GM18951 (cell line): ENCODE measurements around the gene GBA3.

Experiments used
- POLR2A ChIP-seq: IDR thresholded peaks from 4 replicates; pipeline ENCODE4 v1.6.1; 2011; ENCODE audit warnings: mild to moderate bottlenecking; ENCODE audit not compliant: insufficient read length, insufficient read depth; ENCODE audit errors: extremely low read depth
- in situ Hi-C: fragments of 300-500 bp; cut with MboI; formaldehyde crosslinking; loops from one replicate; pipeline ENCODE4 v1.12.0; 2022; ENCODE audit warnings: low sequenced_read_pairs, mixed read lengths, inconsistent platforms; ENCODE audit not compliant: unreplicated experiment

GBA3 gene

GRCh38 chr4:22762548-22762947, 69.8 kb downstream of the GBA3 start:
- in situ Hi-C loops, result no loop called here
- no peak for TF ChIP-seq POLR2A

GRCh38 chr4:22764183-22764582, 71.4 kb downstream of the GBA3 start:
- no peak for TF ChIP-seq POLR2A
- in situ Hi-C loops, result no loop called here

GRCh38 chr4:22766068-22766467, 73.3 kb downstream of the GBA3 start:
- no peak for TF ChIP-seq POLR2A
- in situ Hi-C loops, result no loop called here

DNA sequence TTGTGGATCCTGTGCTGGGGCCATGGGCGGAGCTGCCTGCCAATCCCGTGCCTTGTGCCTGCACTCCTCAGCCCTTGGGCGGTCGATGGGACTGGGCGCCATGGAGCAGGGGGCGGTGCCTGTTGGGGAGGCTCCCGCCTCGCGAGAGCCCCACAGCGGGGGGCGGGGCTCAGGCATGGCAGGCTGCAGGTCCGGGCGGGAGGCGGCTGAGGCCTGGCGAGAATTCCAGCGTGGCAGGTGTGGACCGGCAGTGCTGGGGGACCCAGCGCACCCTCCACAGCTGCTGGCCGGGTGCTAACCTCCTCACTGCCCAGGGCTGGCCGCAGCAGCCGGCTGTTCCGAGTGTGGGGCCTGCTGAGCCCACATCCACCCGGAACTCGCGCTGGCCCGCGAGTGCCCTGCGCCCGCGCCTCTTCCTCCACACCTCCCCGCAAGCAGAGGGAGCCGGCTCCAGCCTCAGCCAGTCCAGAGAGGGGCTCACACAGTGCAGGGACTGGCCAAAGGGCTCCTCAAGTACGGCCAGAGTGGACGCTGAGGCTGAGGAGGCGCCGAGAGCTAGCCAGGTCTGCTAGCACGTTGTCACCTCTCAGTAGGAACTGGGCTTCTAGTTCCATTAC, 85.9 kb downstream of the GBA3 start:
- TF ChIP-seq POLR2A, result no peak
- in situ Hi-C loops, result no loop called here

DNA sequence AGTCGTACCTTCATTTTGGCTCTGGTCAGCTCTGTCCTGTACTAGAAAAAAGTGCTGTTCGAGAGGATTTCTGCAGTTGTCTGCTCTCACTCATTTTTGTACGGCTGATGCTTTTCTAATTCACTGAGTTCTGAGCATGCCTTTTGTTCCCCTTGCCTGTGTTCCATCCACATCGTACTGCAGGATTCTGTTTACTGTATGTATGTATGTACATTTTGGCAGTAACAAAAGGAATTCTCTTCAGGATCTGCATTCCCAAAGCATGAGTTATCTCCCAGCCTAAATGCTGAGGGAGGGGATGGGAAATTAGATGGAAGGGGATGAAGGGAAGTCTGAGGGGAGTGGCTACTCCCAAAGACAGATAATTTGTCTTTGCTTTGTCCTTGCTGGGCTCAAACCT, 87.6 kb downstream of the GBA3 start:
- in situ Hi-C loops, result no loop called here
- no peak for TF ChIP-seq POLR2A

DNA sequence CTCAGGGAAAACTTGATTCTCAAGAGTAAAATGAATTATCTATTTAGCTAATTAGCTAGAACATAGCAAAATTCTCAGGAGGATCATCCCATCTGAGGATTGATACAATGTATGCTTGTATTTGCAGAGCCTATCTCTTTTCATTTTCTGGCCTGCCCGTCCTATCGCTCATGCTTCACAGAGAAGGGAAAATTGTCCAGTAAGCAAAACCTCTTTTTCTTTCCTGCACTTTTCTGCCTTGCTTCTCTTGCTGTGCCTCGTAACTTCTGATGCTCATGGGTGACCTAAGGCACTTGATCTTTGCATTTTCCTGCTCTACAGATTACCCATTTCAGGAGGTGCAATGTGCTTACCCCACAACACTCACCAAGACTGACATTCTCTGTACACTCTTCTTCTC, 88.1 kb downstream of the GBA3 start:
- TF ChIP-seq POLR2A, result no peak
- in situ Hi-C loops, result no loop called here

GRCh38 chr4:22787753-22788375, 95.1 kb downstream of the GBA3 start:
- no peak for TF ChIP-seq POLR2A
- in situ Hi-C loops, result no loop called here

GRCh38 chr4:22790631-22791030, 97.9 kb downstream of the GBA3 start:
- in situ Hi-C loops, result no loop called here
- no peak for TF ChIP-seq POLR2A

DNA sequence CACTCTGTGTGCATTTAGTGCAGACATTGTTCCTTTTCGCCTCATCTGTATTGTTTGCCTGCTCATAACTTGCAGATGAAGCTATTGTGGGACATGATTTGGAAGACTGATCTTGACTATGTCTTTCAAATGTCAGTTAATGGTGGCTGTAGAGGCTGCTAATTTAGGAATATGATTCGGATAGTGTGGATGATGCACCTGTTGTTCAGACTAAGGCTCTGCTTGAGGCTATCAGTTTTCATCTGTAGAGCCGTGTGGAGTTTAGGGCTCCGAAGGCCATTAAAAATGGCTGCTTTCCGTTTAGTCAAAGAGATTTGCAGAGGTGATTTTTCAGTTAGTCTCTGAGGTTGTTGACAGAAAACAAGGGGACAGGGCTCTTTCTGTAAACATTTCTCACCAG, 102.0 kb downstream of the GBA3 start:
- TF ChIP-seq POLR2A, result no peak

DNA sequence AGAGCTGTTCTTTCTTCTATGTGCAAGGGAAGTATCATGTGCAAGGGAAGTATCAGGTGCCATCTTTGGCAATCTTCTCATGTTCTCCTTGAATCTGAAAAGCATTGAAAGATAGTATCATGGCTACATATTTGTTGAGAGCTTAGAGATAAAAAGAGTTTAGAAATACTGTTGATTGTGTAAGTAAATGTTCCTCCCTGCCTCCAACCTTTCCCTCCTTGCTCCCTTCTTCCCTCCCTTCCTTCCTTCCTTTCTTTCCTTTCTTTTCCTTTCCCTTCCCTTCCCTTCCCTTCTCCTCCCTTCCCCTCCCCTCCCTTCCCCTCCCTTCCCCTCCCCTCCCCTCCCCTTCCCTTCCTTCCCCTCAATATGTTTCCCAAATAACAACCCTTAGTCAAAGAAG, 108.7 kb downstream of the GBA3 start:
- in situ Hi-C loops, result no loop called here

More for the DNA sequence above, 102.0 kb downstream of the GBA3 start:
- in situ Hi-C loops, result no loop called here

GRCh38 chr4:22802876-22803275, 110.1 kb downstream of the GBA3 start:
- in situ Hi-C loops, result no loop called here
- no peak for TF ChIP-seq POLR2A

More for the DNA sequence above, 108.7 kb downstream of the GBA3 start:
- no peak for TF ChIP-seq POLR2A

DNA sequence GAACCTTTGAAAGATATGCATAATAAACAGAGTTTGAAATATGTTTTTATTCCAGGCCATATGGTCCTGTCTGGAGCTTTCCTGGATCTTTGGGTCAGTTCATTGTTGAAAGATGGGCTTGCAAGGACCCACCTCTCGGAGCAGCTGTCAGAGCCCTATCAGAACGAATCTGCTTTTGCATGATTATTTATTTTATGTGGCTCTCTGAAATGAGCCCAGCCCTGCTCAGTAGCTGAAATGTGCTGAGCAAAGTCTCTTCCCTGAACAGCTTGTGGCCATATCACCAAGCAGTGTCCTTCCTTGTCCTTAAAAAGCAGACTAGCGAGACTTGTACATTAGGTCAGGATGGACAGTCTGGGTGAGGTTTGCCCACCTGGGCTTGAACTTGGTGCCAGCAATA, 110.8 kb downstream of the GBA3 start:
- in situ Hi-C loops, result no loop called here
- no peak for TF ChIP-seq POLR2A

GRCh38 chr4:22814906-22815305, 122.2 kb downstream of the GBA3 start:
- no peak for TF ChIP-seq POLR2A
- in situ Hi-C loops, result no loop called here

- no peak for TF ChIP-seq POLR2A
- in situ Hi-C loops, result no loop called here
Measured at GRCh38 chr4:22824091-22824490, 131.4 kb downstream of the GBA3 start.
